ENCODE data around the gene RNASET2.

RNASET2 gene

DNA sequence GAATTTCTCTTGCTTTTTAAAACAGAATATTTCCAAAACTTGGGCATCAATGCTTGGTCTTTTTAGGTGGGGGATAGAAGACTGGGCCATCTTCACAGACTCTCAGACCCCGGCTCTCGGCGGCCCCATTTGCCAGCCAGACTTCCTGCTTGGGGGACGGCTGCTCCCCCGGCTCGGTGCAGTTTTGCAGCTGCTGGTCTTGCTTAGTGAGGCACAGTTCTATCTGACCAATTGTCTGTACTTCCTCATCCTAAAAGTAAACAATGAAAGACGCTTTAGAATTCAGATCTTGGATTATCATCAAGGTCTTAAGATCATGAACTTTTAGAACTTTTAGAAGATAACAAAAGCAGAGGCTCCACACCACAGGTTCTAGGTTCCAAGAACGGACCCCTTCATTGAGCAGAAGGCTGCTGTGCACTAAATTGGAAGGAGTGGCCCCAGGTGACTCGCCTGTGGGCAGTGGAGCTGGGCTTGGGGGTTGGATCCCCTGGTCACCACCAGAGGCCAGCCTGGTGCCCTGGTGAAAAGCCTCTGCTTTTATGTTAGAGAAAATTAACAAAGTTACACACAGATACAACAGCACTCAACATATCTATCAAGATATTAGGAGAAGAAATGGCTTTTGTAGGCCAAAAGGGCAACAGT lies 26.7 kb downstream of the RNASET2 start:
- H3K4me3 ChIP-seq (replicated peaks in 1 of 2; ENCODE audit: low read depth in 2 of 2, low read length in 2 of 2), result no peak overlapping the region
- TF ChIP-seq, protein P1, sequence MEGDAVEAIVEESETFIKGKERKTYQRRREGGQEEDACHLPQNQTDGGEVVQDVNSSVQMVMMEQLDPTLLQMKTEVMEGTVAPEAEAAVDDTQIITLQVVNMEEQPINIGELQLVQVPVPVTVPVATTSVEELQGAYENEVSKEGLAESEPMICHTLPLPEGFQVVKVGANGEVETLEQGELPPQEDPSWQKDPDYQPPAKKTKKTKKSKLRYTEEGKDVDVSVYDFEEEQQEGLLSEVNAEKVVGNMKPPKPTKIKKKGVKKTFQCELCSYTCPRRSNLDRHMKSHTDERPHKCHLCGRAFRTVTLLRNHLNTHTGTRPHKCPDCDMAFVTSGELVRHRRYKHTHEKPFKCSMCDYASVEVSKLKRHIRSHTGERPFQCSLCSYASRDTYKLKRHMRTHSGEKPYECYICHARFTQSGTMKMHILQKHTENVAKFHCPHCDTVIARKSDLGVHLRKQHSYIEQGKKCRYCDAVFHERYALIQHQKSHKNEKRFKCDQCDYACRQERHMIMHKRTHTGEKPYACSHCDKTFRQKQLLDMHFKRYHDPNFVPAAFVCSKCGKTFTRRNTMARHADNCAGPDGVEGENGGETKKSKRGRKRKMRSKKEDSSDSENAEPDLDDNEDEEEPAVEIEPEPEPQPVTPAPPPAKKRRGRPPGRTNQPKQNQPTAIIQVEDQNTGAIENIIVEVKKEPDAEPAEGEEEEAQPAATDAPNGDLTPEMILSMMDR (IDR thresholded peaks at IDR 0.05; ENCODE audit: low read depth, low read length), result no peak
- DNase-seq (ENCODE audit: low read depth in 2 of 2), result no peak

DNA sequence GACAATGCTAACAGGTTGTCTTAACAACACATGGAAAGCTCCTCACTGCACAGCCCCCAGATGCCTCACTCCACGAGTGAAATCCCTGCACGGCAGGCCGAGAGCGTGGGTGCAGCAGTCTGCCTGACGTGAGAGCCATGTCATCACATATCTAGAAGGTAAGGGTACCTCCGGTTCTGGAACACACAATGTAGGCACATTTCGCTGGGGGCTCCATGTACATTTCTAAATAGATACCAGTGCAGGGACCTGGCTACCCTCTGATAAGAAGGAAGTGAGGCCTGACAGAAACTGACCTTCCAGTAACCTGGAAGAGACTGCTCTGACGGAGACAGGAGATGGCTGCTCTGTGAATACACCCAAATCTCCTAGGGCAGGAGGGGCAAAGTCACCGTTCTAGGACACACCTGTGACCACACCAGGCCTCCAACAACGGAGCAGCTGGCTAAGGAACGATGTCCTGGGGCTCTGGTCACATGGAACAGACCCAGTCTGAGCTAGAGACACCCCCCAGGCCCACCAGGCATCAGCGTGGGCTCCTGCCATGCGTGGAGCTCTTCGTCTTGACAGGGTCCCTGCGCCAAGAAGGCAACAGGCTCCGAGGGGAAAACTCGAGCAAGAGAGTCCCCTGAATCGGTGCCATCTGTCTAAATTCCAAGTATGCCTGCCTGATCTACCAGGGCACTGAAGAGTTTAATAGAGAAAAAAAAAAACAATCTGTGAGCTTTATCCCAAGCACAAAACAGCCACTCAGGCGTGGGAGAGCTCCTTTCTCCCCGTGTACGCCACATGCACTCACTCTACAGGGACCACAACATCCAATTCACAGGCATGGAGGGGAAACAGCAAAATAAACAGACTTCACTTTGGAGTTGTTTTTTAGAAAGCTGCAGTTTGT lies 27.5 kb downstream of the RNASET2 start:
- TF ChIP-seq, protein P1 (IDR thresholded peaks at IDR 0.05; ENCODE audit: low read depth, low read length), result no peak
- no peak for DNase-seq (ENCODE audit: low read depth in 2 of 2)
- H3K4me3 ChIP-seq (replicated peaks in 1 of 2; ENCODE audit: low read depth in 2 of 2, low read length in 2 of 2), result no peak overlapping the region

DNA sequence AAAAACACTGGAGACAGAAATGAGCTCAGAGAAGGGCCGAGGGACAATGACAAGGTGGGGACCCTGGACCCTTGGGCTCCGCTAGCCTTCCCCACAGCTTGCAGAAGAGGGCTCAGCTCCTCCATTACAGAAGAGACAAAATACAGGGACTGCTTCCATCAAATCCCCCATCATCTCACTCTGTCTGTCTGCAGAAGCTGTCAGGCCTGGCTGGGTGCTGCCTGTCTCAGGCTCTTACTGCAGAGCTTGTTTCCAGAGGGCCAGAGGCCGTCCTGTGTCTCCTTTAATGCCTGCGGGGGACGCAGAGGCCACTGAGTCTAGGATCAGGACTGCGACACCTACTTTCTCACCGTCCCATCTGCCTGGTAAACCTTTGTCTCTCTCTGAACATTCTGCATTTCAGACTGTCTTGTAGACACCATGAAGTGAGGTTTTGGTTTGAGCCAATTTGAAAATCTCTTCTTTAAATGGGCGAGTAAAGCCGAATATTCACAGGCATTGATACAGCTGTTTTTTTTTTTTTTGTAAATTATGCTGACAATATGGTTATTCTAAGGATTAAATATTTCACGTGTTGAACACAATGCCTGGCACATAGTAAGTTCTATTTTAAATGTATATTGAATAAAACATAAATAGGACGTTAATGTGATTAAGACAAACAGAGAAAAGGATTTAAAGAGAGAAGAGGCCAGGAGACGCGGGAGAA lies 28.3 kb downstream of the RNASET2 start:
- H3K4me3 ChIP-seq (replicated peaks in 1 of 2; ENCODE audit: low read depth in 2 of 2, low read length in 2 of 2), result no peak overlapping the region
- TF ChIP-seq, protein P1 (IDR thresholded peaks at IDR 0.05; ENCODE audit: low read depth, low read length), result no peak
- DNase-seq (ENCODE audit: low read depth in 2 of 2), result no peak

DNA sequence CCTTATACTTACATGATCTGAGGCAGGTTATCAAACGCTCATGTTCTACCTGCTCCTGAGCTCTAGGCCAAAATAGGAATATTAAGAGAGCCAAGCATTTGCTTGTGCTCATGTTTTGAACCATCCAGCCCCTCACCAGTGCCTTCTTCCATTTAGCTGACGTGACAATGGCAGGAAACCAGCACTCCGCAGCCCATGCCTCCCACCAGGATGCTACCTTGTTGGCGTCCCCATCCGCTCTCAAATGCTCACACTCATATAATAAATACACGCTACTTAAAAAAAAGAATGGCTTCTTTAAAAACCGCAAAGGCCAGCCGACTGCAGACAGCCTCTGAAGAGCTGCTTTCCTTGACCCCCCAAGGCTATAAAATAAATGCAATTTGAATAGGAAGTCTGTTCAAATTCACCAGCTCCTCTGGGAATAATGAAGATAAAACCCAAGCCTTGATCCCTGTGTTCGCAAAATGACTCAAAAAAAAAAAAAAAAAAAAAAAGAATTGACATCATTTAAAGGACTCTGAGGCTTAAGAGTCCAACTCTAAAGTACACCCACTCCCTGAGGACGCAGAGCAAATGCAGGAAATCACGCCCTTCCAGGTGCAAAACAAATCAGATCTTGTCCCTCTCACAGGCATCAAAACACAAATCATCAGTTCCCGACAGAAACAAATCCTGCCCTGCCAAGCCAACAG lies 29.0 kb downstream of the RNASET2 start:
- TF ChIP-seq, protein P1 (IDR thresholded peaks at IDR 0.05; ENCODE audit: low read depth, low read length), result no peak
- no peak overlapping the region for H3K4me3 ChIP-seq (replicated peaks in 1 of 2; ENCODE audit: low read depth in 2 of 2, low read length in 2 of 2)
- DNase-seq (ENCODE audit: low read depth in 2 of 2), result no peak

DNA sequence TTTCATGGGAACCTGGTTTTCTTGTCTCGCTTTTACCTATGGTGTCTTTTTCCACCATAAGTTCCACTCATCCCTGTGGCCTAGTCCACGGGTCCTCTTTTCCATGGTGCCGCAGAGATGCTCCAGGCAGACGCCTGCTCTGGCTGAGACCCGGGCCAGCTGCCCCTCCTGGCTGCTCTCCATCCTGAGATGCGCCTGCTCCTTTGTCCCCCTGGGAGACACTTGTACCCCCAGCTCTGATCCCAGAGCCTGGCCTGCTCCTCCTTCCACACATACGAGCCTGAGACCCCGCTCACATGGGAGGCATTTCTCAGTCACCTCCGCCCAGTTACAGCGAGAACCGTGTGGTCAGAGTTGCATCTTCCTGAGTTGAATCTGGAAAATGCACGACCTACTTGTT lies 29.6 kb downstream of the RNASET2 start:
- no peak overlapping the region for H3K4me3 ChIP-seq (replicated peaks in 1 of 2; ENCODE audit: low read depth in 2 of 2, low read length in 2 of 2)
- no peak for DNase-seq (ENCODE audit: low read depth in 2 of 2)
- TF ChIP-seq, protein P1 (IDR thresholded peaks at IDR 0.05; ENCODE audit: low read depth, low read length), result no peak
